Mucosa of stomach (tissue), 1 donor: Measurements from ENCODE around the gene CCER1.
"Not testable (repeated sequence)": the region's sequence is repeated elsewhere in the genome, so short reads cannot be mapped to it uniquely, and the experiment has no call there.

Experiments used
- H3K27me3 ChIP-seq: one replicate; pipeline ENCODE4 v1.7.0; 2013; ENCODE audit warnings: mild to moderate bottlenecking, low read length; ENCODE audit not compliant: control insufficient read depth, insufficient read depth
- H3K36me3 ChIP-seq: one replicate; pipeline ENCODE4 v1.7.0; 2013; ENCODE audit warnings: low read length; ENCODE audit not compliant: control insufficient read depth, insufficient read depth
- H3K4me1 ChIP-seq: one replicate; pipeline ENCODE4 v1.7.0; 2013; ENCODE audit warnings: mild to moderate bottlenecking, low read length; ENCODE audit not compliant: control insufficient read depth, insufficient read depth
- H3K4me3 ChIP-seq: one replicate; pipeline ENCODE4 v1.7.0; 2013; ENCODE audit warnings: low read length
- H3K9ac ChIP-seq: one replicate; pipeline ENCODE4 v1.7.0; 2013; ENCODE audit warnings: mild to moderate bottlenecking, low read length, moderate library complexity
- H3K9me3 ChIP-seq: one replicate; pipeline ENCODE4 v1.7.0; 2013; ENCODE audit warnings: mild to moderate bottlenecking, low read length, moderate library complexity; ENCODE audit not compliant: control insufficient read depth
- donor health status: Pancreatic carcinoma.

The CCER1 gene

GRCh38 chr12:90954921-90955320 lies at the start of gene CCER1:
CCER1 (minus strand) TSS chr12:90955176; CDS start chr12:90954742, 434 bp downstream.
- Histone ChIP-seq H3K4me1 (no peaks in the 10 kb centered on the region), H3K36me3 (no peaks in the 10 kb centered on the region), H3K9me3 (no peaks in the 10 kb centered on the region), H3K4me3 (no peak within 1 kb of the TSS), H3K27me3 (no peaks in the 10 kb centered on the region), H3K9ac (no peak within 1 kb of the TSS)

GRCh38 chr12:91003737-91004136 lies 48.8 kb upstream of the CCER1 start:
- Histone ChIP-seq H3K4me3 (no peak overlapping the region), H3K9me3 (no peaks in the 10 kb centered on the region)

GRCh38 chr12:91001306-91001705 lies 46.3 kb upstream of the CCER1 start:
- H3K4me1 ChIP-seq = no peaks in the 10 kb centered on the region
- no peak overlapping the region for H3K9ac ChIP-seq
- no peaks in the 10 kb centered on the region for H3K36me3 ChIP-seq
- no peaks in the 10 kb centered on the region for H3K9me3 ChIP-seq
- H3K4me3 ChIP-seq = no peak overlapping the region
- no peaks in the 10 kb centered on the region for H3K27me3 ChIP-seq

More at GRCh38 chr12:91003737-91004136, 48.8 kb upstream of the CCER1 start:
- Histone ChIP-seq H3K9ac (no peak overlapping the region), H3K27me3 (no peaks in the 10 kb centered on the region), H3K4me1 (no peaks in the 10 kb centered on the region), H3K36me3 (no peaks in the 10 kb centered on the region)

- Histone ChIP-seq H3K4me1 (no peaks in the 10 kb centered on the region), H3K27me3 (no peaks in the 10 kb centered on the region), H3K9ac (no peak overlapping the region), H3K4me3 (no peak overlapping the region), H3K9me3 (no peaks in the 10 kb centered on the region), H3K36me3 (no peaks in the 10 kb centered on the region)
Measured at GRCh38 chr12:90999966-91000365, 45.0 kb upstream of the CCER1 start.

GRCh38 chr12:90999527-90999926 lies 44.6 kb upstream of the CCER1 start:
- Histone ChIP-seq H3K4me1 (no peaks in the 10 kb centered on the region), H3K9me3 (no peaks in the 10 kb centered on the region), H3K27me3 (no peaks in the 10 kb centered on the region), H3K9ac (no peak overlapping the region), H3K36me3 (no peaks in the 10 kb centered on the region), H3K4me3 (no peak overlapping the region)

GRCh38 chr12:90995010-90995409 lies 40.0 kb upstream of the CCER1 start:
- no peaks in the 10 kb centered on the region for H3K27me3 ChIP-seq
- no peaks in the 10 kb centered on the region for H3K4me1 ChIP-seq
- no peaks in the 10 kb centered on the region for H3K9me3 ChIP-seq
- no peak overlapping the region for H3K4me3 ChIP-seq
- H3K36me3 ChIP-seq = no peaks in the 10 kb centered on the region
- H3K9ac ChIP-seq = no peak overlapping the region

- H3K4me1 ChIP-seq = no peaks in the 10 kb centered on the region
- H3K9ac ChIP-seq = no peak overlapping the region
- H3K4me3 ChIP-seq = no peak overlapping the region
- H3K9me3 ChIP-seq = no peaks in the 10 kb centered on the region
- no peaks in the 10 kb centered on the region for H3K36me3 ChIP-seq
- H3K27me3 ChIP-seq = no peaks in the 10 kb centered on the region
Measured at GRCh38 chr12:90991952-90992465, 37.0 kb upstream of the CCER1 start.

GRCh38 chr12:90990611-90991010 lies 35.6 kb upstream of the CCER1 start:
- no peaks in the 10 kb centered on the region for H3K9me3 ChIP-seq
- H3K9ac ChIP-seq = no peak overlapping the region
- no peaks in the 10 kb centered on the region for H3K36me3 ChIP-seq
- no peaks in the 10 kb centered on the region for H3K27me3 ChIP-seq
- H3K4me1 ChIP-seq = no peaks in the 10 kb centered on the region
- no peak overlapping the region for H3K4me3 ChIP-seq

GRCh38 chr12:90989686-90990111 lies 34.7 kb upstream of the CCER1 start:
- no peaks in the 10 kb centered on the region for H3K4me1 ChIP-seq
- no peaks in the 10 kb centered on the region for H3K27me3 ChIP-seq
- H3K9me3 ChIP-seq = no peaks in the 10 kb centered on the region
- H3K4me3 ChIP-seq = no peak overlapping the region
- H3K9ac ChIP-seq = no peak overlapping the region
- no peaks in the 10 kb centered on the region for H3K36me3 ChIP-seq

- H3K9ac ChIP-seq = no peak overlapping the region
- H3K4me1 ChIP-seq = no peaks in the 10 kb centered on the region
- H3K36me3 ChIP-seq = no peaks in the 10 kb centered on the region
- H3K27me3 ChIP-seq = no peaks in the 10 kb centered on the region
- no peak overlapping the region for H3K4me3 ChIP-seq
- H3K9me3 ChIP-seq = no peaks in the 10 kb centered on the region
Measured at GRCh38 chr12:90987520-90987919, 32.5 kb upstream of the CCER1 start.

GRCh38 chr12:90987101-90987500 lies 32.1 kb upstream of the CCER1 start:
- H3K9me3 ChIP-seq = no peaks in the 10 kb centered on the region
- H3K9ac ChIP-seq = no peak overlapping the region
- no peaks in the 10 kb centered on the region for H3K27me3 ChIP-seq
- no peak overlapping the region for H3K4me3 ChIP-seq
- no peaks in the 10 kb centered on the region for H3K36me3 ChIP-seq
- no peaks in the 10 kb centered on the region for H3K4me1 ChIP-seq

GRCh38 chr12:90985331-90985730 lies 30.4 kb upstream of the CCER1 start:
- not testable (repeated sequence) for H3K36me3 ChIP-seq, H3K9ac ChIP-seq, H3K4me3 ChIP-seq, H3K27me3 ChIP-seq, H3K4me1 ChIP-seq, H3K9me3 ChIP-seq

GRCh38 chr12:90984114-90984513 lies 29.1 kb upstream of the CCER1 start:
- Histone ChIP-seq H3K4me3 (no peak overlapping the region), H3K4me1 (no peaks in the 10 kb centered on the region), H3K9me3 (no peaks in the 10 kb centered on the region), H3K36me3 (no peaks in the 10 kb centered on the region), H3K9ac (no peak overlapping the region), H3K27me3 (no peaks in the 10 kb centered on the region)
